Endothelial cell of hepatic sinusoid (primary cell): ENCODE measurements around the gene SORCS2.

ENCODE experiments used
- in situ Hi-C: cut with HindIII; loops from 2 replicates; pipeline ENCODE4 v1.10.0; 2017; ENCODE audit warnings: low sequenced_read_pairs

The SORCS2 gene

DNA sequence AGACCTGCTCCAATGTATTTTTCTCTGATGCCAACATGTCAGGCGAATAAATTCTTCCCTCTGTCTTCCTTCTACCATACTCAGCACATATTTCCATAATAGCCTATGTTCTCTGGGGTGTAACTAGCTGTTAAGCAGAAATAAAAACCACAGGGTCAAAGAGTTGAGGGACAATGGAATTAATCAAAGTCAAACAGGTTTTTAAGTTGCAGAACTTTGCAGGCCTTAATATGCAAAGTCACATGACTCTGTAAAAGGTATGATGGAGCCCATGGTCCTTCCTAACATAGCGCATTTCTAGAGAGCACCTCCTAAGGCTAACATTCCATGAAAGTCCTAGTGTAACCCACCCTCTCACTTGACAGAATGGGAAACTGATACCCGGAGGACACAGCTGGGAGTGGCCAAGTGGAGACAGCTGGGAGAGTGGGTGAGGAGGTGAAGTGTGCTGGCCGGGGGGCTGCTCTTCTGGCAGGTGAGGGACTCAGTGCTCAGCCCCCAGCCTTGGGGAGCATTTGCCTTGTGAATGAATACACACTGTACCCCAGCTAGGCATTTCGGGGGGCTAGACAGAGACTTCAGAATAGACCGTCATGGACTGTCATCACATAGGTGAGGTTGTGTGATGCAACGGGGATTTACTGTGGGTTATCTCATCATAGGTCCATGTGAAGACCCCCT lies 8.4 kb upstream of the SORCS2 start:
- in situ Hi-C loops, result loop anchor here (5.0 kb wide), 1 partner anchor 77 kb away; no protein-coding TSS in a partner anchor

DNA sequence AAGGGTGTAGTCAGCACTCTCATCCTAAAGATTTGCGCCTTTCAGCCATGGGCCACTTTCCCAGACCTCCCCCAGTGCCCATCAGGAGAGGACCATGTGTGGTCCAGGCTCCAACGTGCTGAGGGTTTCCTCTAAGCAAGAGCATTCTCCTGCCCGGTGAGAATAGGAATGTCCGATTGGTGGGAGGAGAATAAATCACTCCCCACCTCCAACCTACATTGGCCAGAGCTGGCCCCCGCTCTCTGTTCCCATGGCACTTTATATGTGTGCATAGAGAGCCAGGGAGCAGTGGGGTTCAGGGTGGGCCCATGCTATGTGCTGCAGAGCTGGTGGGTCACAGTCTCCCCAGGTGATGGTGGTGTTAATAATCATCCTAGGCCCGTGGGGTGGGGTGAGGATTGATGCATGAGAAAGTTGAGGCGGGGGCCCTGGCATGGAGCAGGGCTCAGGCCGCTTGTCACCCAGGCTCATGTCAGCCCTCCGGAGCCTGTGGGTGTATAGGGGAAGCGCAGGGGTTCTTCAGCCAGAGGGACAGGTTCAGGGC lies 6.8 kb upstream of the SORCS2 start:
- in situ Hi-C loops, result no loop called here

DNA sequence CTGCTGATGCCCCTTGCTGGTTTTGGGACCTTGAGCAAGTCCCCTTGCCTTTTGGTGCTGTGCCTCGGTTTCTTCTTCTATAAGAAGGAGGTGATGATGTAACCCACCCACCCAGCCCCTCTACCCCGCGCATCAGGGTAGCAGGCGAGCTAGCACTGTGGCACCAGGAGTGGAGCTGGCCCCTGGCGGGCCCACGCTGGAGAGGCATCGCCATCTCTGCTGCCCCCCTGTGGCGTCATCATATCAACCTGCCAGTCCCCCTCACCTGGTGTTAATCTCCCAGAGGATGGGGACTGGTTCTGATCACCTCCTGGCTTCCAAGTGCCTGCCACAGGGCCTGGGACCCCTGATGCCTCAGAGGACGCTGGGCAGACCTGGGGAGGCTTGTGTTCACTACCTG lies 6.3 kb upstream of the SORCS2 start:
- in situ Hi-C loops, result no loop called here

DNA sequence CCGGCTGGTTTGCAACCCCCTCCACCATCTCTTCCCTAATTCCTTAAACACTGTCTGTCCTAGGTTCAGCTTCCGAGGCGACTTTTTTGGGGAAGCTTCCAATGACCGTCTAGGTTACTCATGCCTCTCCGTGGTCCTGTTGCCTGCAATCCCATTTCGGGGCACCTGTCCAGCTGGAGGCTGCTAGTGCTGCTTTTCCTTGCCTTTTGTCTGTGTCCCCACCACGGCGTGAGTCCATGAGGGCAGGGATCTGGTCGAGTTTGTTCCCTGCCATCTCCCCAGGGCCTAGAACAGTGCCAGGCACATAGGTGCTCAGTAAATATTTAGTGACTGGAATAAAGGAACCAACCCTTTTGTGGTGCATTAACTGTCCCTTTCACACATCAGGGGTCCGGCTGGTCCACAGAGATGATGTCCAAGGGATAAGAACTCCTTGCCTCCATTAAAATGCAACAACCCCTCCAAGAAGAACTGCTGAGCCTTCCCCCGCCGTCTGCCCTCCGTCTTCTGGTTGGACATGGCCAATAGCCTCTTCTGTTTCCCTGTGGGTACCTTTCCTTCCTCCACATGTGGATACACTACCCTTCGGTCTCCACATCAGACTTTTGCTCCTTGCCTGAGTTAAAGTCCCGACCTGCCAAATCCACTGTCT lies 5.7 kb upstream of the SORCS2 start:
- in situ Hi-C loops, result no loop called here

DNA sequence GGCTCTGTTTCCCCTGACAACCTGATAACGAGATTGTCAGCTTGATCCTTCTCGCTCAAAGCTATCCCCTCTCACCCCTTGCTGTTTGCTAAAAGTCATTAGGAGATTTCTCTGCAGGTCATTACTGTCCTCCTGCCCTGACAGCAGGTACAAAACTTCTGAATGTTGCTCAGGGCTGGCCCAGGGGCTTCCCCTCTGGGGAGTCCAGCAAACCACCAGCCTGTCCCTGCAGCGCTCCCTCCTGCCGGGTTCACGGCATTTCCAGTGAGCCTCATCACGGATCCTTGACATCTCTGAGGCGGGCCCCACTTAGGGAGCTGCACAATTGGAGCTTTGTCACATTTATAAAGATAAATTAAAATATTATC lies 5.2 kb upstream of the SORCS2 start:
- in situ Hi-C loops, result no loop called here

DNA sequence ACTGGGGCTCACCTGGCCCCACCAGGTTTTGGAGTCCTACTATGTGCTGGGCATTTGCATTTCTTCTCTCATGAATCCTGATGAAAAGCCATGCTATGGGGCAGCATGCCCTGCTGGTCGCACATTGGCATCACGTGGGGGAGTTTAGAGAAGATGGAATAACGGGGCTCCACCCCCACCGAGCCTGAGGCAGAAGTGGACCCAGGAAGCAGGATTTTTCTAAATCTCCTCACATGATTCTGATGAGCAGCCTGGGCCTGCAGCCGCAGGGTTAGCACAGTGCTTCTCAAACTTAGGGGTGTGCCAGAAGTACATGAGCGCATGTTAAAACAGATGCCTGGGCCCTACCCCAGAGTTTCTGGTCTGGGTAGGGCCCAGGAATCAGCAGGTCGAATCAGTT lies 4.6 kb upstream of the SORCS2 start:
- in situ Hi-C loops, result no loop called here

DNA sequence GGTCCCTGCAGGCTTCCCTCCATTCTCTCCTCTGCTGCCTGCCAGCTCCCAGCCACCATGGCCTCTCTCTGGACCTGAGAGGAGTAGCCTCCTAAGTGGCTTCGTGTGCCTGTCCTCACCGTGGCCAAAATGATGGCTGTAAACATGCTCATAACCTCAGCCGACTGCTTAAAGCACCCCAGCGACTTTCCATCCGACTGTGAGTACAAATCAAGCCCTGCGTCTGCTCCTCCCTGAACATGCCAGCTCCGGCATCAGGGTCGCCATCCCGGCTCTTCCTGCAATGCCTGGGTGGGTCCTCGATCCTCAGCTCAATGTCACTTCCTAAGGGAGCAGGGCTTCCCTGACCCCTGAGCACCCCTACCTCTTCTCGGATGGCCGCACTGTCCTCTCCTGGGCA lies 3.3 kb upstream of the SORCS2 start:
- in situ Hi-C loops, result no loop called here

DNA sequence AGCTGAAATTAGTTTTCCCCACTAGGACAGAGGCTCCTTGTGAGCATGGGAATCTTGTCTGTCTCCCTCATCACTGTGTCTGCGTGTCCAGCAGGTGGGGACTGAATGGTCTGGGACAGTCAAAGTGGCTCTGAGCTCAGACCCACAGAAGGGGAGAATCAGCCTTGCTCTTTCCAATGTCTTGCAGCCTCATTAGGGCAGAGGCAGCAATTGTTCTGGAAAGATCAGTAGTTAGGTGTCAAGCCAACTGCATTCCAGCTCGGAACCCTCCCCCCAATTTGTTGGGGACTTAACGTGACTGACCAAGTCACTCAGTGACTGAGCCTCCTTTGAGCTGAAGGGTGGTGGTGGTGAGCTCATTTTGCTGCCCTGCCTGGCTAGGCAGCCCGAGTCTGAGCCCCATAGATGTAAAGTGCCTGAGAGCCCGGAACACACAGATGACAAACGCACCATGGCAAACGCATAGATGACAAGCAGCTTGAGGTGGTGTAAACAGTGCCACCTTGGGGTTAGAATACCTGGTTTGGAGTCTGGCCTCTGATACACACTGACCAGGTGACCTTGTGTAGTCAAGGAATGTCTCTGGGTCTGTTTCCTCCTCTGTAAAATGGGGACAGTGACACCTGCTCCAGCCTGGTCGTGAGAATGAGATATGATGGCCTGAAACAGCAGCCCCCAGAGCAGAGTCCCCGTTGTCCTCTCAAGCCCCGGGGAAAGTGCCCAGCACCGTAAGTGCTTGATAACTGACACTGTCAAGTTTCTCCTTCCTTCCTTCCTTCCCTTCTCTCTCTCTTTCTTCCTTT lies 2.7 kb upstream of the SORCS2 start:
- in situ Hi-C loops, result no loop called here

DNA sequence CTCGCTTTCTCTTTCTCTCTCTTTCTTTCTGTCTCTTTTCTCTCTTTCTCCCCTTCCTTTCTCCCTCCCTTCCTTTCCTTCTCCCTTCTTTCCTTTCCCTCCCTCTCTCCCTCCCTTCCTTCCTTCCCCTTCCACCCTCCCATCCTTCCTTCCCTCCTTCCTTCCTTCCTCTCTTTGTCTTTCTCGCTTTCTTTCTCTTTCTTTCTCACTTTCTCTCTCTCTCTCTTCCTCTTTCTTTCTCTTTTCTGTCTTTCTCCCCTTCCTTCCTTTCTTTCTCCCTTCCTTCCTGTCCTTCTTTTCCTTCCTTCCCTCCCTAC lies 2.1 kb upstream of the SORCS2 start:
- in situ Hi-C loops, result no loop called here

DNA sequence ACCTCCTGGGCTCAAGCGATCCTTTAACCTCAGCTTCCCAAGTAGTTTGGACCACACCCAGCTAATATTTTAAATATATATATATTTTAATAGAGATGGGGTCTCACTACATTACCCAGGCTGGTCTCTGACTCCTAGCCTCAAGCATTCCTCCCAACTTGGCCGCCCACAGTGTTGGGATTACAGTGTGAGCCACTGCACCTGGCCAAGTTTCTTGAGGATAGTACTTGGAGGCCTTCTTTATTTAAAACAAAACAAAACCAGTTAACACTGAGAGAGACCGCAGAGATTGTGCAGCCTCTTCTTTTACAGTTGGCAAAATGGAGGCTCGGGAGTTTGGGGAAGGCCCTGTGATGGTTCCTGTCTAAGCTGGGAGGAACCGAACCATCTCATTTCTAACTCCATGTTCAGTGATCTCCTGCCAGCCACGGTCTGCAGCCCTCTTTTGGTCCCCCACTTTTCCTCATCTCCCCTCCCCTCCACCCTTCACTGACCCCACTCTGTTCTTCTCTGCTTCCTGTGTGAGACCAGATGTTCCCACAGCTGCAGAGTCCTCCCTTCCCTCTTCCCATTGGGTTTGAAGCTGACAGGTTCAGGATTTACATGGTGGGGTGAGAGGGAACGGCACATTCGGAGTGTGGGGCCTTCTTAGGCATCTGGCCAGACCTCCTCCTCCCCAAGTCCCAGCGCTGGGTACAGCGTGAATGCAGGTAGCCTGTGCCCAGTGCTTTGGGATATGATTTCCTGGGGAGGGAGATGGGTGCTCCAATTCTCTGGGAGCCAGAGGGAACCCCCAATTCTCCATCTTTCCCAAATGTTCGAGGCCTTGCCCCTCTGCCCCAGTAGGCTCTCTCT lies 1.4 kb upstream of the SORCS2 start:
- in situ Hi-C loops, result no loop called here

DNA sequence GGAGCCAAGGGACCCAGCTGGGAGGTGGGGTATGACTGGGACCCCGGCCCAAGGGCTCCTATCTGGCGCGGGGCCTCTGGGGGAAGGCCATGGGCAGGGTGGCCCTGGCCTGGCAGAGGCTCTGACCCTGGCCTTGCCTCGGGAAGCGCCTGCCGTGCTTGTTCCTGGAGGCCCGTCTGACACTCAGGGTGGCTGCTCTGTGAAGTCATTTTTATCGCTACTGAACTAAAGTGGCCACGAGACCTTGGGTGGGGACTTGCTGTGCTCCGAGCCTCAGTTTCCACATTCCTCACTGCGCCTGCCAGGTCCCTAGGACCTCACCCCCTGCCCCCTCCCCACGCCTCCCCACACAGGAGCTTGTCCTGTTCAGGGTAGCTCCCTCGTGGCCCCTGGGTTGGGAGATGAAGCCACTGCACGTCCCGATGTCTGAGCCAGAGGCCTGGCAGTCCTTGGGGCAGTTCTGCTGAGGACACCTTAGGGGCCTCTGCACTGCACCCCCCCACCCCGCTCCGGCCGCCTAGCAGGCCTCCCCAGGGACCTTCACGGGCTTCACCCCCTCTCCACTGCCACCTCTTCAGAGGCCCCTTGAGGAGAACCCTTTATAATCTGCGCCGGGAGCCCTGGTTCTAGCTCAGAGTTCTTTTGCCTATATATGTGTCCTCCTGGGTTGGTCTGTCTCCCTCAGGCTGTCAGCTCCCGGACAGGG lies 639 bp upstream of the SORCS2 start:
- in situ Hi-C loops, result no loop called here

DNA sequence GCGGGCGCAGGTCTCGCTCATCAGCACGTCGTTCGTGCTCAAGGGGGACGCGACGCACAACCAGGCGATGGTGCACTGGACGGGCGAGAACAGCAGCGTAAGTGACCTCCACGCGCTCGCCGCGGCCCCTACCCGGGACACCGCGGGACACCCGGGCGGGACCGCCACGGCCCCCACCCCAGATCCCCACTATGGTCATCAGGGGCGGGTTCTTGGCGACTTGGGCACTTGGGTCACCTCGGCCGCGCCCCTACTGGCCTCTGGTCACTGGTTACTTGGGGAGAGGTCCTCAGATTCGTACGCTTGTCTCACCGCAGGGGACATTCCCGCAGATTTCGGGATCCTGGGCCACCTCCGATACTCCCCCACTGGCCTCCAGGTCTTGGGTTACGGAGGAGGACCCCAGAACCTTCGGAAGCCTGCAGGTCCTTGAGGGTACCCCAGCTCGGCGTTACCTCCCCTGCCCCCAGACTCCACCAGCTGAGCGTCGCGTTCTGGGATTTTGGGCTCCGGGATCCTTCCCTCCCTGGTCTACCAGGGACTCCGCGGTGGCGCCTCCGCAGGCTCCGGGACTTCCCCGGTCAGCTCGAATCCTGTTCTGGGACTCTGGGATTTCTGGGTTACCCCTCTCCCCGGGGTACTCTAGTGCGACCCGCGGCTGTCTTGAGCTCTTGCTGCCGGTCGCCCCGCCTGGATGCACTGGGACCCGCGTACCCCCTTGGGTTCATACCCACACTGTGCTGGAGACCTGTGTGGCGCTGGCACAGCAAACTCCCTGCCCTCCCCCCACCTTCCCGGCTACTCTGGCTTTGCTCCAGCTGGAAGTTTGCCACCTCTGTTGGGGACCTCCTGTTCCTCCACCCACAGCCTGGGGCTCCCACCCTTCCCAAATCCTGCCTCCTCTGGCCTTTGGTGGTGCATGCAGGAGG lies 956 bp downstream of the SORCS2 start:
- in situ Hi-C loops, result no loop called here

DNA sequence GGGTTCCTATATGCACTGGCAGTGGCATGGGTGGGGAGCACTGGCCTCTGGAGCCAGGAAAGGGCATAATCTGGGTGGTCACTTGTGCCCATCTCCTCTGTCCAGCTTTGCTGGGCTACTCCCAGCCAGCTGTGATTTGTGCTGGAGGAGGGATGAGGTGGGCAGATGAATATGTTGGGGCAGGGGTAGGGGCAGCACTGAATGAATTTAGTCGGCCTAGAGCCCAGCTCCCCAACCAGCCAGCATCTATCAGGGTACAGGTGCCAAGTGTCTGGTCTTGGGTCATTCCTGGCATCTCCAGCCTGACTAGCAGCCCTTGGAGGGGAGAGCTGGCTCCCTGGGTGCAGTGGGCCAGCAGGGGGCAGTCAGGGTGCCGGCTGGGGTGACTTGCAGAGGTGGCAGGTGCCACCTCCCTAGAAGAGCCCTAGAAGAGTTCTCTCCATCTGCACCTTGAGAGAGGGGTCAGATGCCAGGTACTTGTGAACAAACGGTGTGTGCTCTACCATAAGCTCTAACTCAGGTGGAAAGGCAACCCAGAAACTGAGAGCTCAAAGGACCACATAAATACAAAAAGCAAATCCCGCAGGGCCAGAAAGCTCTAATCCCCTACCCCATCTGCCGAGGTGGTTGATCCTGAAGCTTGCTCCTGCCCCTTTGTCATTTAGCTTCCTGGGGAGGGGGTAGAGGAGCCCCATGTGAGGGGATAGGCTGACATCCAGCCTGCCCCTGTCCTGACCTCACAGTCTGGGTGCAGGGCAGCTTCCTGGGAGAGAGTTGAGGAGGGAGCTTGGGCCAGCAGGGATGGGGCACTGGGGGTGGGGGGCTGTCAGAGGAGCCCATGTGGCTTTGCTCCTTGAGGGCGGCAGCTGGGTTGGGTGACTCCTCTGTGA lies 2.2 kb downstream of the SORCS2 start:
- in situ Hi-C loops, result no loop called here

DNA sequence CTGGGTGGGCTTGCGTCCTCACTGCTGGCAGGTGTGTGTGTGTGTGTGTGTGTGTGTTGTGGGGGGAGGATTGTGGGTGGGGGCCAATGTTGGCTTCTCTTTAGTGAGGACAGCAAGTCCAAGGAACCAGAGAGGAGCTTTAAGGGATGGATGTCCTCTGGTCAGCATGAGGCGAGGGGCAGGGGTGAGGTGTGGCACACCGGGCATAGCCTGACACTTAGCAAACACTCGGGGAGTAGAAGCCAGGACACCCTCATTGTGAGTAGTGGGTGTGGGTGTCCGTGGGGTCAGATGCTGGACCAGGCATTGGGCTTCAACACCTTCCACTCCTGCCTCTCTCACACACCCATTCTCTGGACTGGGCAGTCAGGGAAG lies 2.8 kb downstream of the SORCS2 start:
- in situ Hi-C loops, result no loop called here

DNA sequence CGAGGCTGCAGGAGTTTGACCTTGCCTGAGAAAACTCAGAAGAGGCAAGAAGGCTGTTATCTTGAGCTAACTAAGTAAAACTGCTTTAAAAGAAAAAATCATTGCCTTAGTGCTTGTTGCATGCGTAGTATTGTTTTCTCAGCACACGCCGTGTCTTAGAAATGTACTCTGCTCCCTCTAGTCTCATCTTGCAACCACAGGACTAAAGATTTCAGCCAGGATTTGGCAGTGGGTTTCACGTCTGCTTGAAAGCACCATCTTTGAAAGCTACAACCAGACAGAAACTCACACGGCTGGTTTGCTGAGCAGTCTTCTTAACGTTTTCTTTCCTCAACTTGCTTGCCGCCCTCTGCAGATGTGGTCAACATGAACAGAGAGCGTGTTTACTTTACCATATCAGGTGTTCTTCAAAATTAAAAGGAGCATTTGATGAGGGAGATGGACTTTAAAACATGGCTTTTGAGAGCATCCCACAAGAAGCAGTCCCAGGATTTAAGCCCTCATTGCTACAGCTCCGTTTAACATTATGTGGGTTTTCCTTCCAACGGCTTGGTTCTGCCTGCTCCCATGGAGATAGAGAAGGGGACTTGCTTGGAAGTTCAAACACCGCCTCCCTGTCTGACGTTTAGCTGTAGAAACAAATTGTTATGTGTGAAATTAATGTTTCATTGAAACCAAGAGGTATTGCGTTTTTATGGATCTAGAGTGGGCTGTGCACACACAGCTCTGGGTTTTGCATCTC lies 3.4 kb downstream of the SORCS2 start:
- in situ Hi-C loops, result no loop called here

DNA sequence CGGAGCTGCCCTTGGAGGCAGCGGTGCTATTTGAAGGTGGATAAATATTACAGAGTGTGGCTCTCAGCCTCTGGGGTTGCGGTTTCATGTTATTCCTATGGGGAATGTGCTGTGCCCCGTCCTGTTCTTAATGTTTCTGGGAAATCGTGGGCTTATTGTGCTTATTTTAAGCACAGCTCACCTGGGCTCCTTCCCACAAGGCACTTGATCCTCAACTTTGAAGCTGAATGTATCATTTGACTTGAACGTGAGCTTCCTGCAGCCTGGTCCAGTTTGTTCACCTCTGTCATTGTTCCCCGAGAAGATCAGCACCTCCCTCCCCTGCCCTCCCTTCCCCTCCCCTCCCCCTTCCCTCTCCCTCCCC lies 3.9 kb downstream of the SORCS2 start:
- in situ Hi-C loops, result no loop called here

DNA sequence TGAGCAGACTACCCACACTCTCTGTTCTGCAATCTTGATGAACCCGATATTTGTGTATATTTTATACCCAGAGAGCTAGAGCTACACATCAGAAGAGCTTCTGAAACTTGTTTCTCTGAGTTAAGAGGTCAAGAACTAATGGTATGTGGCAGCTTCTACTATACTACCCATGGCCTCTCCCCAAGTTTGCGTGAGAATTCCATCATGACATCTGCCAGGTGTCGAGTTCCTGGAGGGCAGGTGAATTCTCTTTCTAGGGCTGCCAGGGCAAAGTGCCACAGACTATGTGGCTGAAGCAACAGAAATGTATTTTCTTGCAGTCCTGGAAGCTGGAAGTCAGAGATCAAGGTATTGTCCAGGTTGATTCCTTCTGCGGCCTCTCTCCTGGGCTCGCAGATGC lies 4.4 kb downstream of the SORCS2 start:
- in situ Hi-C loops, result no loop called here

DNA sequence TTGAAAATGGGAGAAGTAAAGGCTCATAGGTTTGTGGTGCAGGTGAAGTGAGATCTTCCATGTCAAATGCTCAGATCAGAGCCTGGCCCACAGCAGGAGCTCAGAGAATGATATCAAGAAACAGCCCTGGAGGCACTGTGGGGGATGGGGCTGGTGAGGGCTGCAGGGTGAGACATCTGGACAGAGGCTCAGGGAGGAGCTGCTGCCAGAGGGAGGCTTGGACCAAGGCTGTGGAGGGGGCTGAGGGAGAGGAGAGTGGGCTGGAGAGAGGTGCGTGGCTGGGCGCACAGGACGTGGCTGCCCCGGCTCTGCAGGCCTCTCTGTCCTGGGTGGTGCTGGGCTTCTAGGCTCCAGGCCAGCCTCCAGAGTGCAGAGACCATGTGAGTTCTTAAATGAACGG lies 5.6 kb downstream of the SORCS2 start:
- in situ Hi-C loops, result no loop called here
